Measurements from ENCODE around the gene ABCG1. TPM values are rescaled to one million over a fixed set of nuclear protein-coding genes. Genes with fewer than 3 reads are reported as not detected.

The ABCG1 gene
- total RNA-seq, 3 donors from 2014 or later: 10.6 to 26.2 (median 23.7) TPM

DNA sequence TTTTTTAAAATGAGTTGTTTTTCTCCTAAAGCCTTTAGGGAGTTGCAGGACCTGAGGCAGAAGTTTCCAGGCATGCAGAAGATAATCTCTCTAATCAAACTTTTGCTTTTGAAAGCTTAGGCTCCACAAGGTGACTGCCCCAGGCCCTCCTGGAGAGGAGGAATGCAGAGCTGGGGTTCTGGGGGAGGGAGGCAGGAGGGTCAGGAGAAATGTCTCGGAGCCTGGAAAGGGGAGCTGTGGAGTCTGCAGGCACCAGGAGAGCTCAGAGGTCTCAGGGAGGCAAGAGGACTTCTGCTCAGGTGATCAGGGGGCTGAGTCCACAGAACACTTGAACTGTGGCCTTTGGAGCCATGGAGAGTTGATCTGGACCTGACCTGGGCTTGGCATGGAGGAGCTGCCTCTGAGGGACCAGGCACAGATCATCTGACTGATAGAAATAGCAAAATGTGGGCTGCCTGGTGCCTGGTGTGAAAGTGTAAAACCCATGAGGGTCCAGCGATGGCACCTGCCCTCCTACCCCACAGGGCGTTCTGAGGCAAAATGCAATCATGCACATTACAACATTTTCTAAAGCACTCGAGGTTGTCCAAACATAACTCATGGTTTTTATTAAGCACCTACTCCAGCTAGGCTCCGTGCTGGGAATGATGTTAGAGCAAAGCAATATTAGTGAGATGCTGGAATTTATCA, 10.0 kb upstream of the ABCG1 start:
- Histone ChIP-seq H3K27me3 (no peaks in the 10 kb centered on the region), H3K9me3 (no peaks in the 10 kb centered on the region), H3K36me3 (no peaks in the 10 kb centered on the region), H3K4me3 (no peak overlapping the region), H3K27ac (no peak overlapping the region), H3K4me1 (no peaks in the 10 kb centered on the region)
- intact Hi-C loops (cut with DNase I; ENCODE audit: low total_unique reads): no loop called here
- DNase-seq (ENCODE audit: low spot score in 2 of 2): no peak
- TF ChIP-seq POLR2A (IDR thresholded peaks at IDR 0.05): no peak
- TF ChIP-seq, protein P1, sequence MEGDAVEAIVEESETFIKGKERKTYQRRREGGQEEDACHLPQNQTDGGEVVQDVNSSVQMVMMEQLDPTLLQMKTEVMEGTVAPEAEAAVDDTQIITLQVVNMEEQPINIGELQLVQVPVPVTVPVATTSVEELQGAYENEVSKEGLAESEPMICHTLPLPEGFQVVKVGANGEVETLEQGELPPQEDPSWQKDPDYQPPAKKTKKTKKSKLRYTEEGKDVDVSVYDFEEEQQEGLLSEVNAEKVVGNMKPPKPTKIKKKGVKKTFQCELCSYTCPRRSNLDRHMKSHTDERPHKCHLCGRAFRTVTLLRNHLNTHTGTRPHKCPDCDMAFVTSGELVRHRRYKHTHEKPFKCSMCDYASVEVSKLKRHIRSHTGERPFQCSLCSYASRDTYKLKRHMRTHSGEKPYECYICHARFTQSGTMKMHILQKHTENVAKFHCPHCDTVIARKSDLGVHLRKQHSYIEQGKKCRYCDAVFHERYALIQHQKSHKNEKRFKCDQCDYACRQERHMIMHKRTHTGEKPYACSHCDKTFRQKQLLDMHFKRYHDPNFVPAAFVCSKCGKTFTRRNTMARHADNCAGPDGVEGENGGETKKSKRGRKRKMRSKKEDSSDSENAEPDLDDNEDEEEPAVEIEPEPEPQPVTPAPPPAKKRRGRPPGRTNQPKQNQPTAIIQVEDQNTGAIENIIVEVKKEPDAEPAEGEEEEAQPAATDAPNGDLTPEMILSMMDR (IDR thresholded peaks at IDR 0.05): no peak
- TF ChIP-seq POLR2AphosphoS5 (IDR thresholded peaks at IDR 0.05): no peak

DNA sequence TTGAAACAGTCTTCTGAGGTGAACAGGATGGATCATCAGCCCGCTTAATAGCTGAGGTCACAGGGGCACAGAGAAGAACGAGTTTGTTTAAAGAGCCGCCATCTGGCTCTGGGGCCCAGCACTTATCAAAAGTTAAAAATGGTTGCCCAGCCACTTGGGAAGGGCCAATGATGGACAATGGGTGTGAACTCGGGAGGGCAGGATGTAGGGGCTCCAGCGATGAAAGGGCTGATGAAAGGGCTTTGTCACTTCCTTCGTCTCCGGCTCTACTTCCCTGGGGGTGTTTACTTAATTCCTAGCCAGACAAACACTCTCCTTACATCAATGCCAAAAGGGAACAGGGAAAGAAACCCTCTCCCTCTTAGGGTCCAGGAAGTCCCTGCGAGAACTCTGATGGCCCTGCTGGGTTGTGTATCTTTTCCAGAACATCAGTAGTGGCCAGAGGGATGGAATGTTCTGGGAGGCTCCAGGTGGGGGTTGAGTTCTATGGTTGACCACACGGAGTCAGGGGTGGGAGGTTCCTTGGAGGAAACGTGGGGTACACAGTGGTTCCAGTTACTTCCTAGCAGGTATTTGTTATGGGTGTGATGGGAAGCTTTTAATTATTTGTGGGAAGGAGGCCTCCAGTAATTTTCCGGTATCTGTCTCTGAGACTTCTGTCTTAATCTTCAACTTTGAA, 9.0 kb upstream of the ABCG1 start:
- no peaks in the 10 kb centered on the region for H3K4me1 ChIP-seq
- no peaks in the 10 kb centered on the region for H3K27me3 ChIP-seq
- H3K4me3 ChIP-seq: no peak overlapping the region
- no peak overlapping the region for H3K27ac ChIP-seq
- intact Hi-C loops (cut with DNase I; ENCODE audit: low total_unique reads): no loop called here
- H3K9me3 ChIP-seq: no peaks in the 10 kb centered on the region
- no peaks in the 10 kb centered on the region for H3K36me3 ChIP-seq
- TF ChIP-seq, protein P1 (IDR thresholded peaks at IDR 0.05): no peak
- TF ChIP-seq POLR2A (IDR thresholded peaks at IDR 0.05) (no peak), POLR2AphosphoS5 (IDR thresholded peaks at IDR 0.05) (no peak)
- DNase-seq (ENCODE audit: low spot score in 2 of 2): no peak

DNA sequence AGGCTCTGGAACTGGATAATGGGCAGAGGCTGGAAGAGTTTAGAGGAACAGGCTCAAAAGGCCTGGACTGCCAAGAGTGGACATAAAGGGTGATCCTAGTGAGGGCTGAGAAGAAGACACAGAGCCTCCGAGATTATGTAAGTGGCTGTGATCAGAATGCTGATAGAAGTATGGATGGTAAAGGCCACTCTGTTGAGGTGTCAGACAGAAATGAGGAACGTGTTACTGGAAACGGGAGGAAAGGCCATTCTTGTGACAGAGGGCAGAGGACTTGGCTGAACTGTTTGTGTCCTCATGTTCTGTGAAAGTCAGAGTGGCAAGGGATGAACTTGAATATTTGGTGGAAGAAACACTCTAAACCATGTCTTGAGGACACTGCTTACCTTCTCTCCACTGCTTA, 6.7 kb upstream of the ABCG1 start:
- Histone ChIP-seq H3K9me3 (no peaks in the 10 kb centered on the region), H3K27ac (no peak overlapping the region), H3K4me3 (no peak overlapping the region), H3K4me1 (no peaks in the 10 kb centered on the region), H3K36me3 (no peaks in the 10 kb centered on the region), H3K27me3 (no peaks in the 10 kb centered on the region)
- intact Hi-C loops (cut with DNase I; ENCODE audit: low total_unique reads): no loop called here
- DNase-seq (ENCODE audit: low spot score in 2 of 2): no peak
- TF ChIP-seq POLR2AphosphoS5 (IDR thresholded peaks at IDR 0.05): no peak
- TF ChIP-seq, protein P1 (IDR thresholded peaks at IDR 0.05): no peak
- no peak for TF ChIP-seq POLR2A (IDR thresholded peaks at IDR 0.05)

GRCh38 chr21:42213082-42213774, 5.7 kb upstream of the ABCG1 start:
- Histone ChIP-seq H3K4me3 (no peak overlapping the region), H3K4me1 (no peaks in the 10 kb centered on the region), H3K27me3 (no peaks in the 10 kb centered on the region), H3K36me3 (no peaks in the 10 kb centered on the region), H3K27ac (no peak overlapping the region), H3K9me3 (no peaks in the 10 kb centered on the region)
- DNase-seq (ENCODE audit: low spot score in 2 of 2): no peak
- intact Hi-C loops (cut with DNase I; ENCODE audit: low total_unique reads): no loop called here
- TF ChIP-seq, protein P1 (IDR thresholded peaks at IDR 0.05): no peak
- no peak for TF ChIP-seq POLR2AphosphoS5 (IDR thresholded peaks at IDR 0.05)
- TF ChIP-seq POLR2A (IDR thresholded peaks at IDR 0.05): no peak
